Gastrocnemius medialis (tissue), 4 donors: ENCODE results near the gene LHX5. TPM values are rescaled to one million over a fixed set of nuclear protein-coding genes. Genes with fewer than 3 reads are reported as not detected.

Source experiments
- ATAC-seq, 2 donors: fragments of 150-250 bp; one replicate each; pipeline ENCODE4 v1.9.1; 2016
- DNase-seq, 2 donors: peaks; one replicate each; pipeline ENCODE4 v3.0.0-alpha.2; 2019
- H3K27ac ChIP-seq, 4 donors: fragments of 200-600 bp; sonication (generic); 1 replicate in 1 of 4; 2 replicates in 3 of 4; pipeline ENCODE4 v1.5.1; 2016 to 2018; ENCODE audit warnings: mild to moderate bottlenecking in 2 of 4, moderate library complexity in 1 of 4
- H3K27me3 ChIP-seq, 3 donors: fragments of 200-600 bp; sonication (generic) in 2 of 3; 1 replicate in 1 of 3; 2 replicates in 2 of 3; pipeline versions ENCODE4 v1.5.1 to v1.6.0; 2016 to 2019; ENCODE audit warnings: mild to moderate bottlenecking in 1 of 3, moderate library complexity in 1 of 3
- H3K36me3 ChIP-seq, 2 donors: fragments of 200-600 bp; sonication (generic) in 1 of 2; one replicate each; pipeline ENCODE4 v1.5.1; 2017 to 2018
- H3K4me1 ChIP-seq, 2 donors: fragments of 200-600 bp; sonication (generic) in 1 of 2; one replicate each; pipeline ENCODE4 v1.5.1; 2016 to 2017; ENCODE audit warnings: mild to moderate bottlenecking in 2 of 2
- H3K4me3 ChIP-seq, 4 donors: fragments of 200-600 bp; sonication (generic) in 3 of 4; 1 replicate in 1 of 4; 2 replicates in 3 of 4; pipeline ENCODE4 v1.5.1; 2016 to 2019; ENCODE audit warnings: mild to moderate bottlenecking in 2 of 4
- H3K9me3 ChIP-seq, 3 donors: fragments of 200-600 bp; sonication (generic) in 2 of 3; 1 replicate in 1 of 3; 2 replicates in 2 of 3; pipeline ENCODE4 v1.5.1; 2016 to 2019
- CTCF ChIP-seq, 5 experiments: fragments of 450-650 bp in 3 of 5; fragments of 200-600 bp in 2 of 5; sonication (generic) in 2 of 5; IDR thresholded peaks in 4 of 5; conservative IDR thresholded peaks in 1 of 5; 1 replicate in 4 of 5; 2 replicates in 1 of 5; pipeline ENCODE4 v1.5.1; 2016 to 2019; ENCODE audit warnings: antibody characterized with exemption in 5 of 5, mild to moderate bottlenecking in 3 of 5, moderate library complexity in 3 of 5
- POLR2A ChIP-seq, 2 donors: fragments of 450-650 bp; IDR thresholded peaks; one replicate each; pipeline ENCODE4 v1.6.1; 2017; ENCODE audit warnings: antibody characterized with exemption in 2 of 2, mild to moderate bottlenecking in 2 of 2, moderate library complexity in 2 of 2
- in situ Hi-C, 4 donors: fragments of 200-750 bp; cut with MboI; loops; one replicate each; pipeline versions ENCODE4 v1.15.0 to v1.8.0; 2017; ENCODE audit warnings: low sequenced_read_pairs in 4 of 4
- intact Hi-C: fragments of 100-400 bp; cut with DNase I; formaldehyde crosslinking; loops from one replicate; pipeline ENCODE4 v1.15.1; 2023; ENCODE audit warnings: low total_unique reads
- total RNA-seq, 4 donors: library from RNA; depleted of rRNA; stranded (reverse); fragments of >200 nt; gene quantifications; one replicate each; pipeline versions ENCODE4 v1.1.0 to v1.2.3, GENCODE V29; 2016

The LHX5 gene
- total RNA-seq, 4 donors from 2014 or later = not detected

GRCh38 chr12:113486722-113487121 lies 15.1 kb upstream of the LHX5 start:
- TF ChIP-seq POLR2A (IDR thresholded peaks at IDR 0.05) (no peak), CTCF (IDR thresholded peaks at IDR 0.05 in 4 of 5, conservative IDR thresholded peaks at IDR 0.05 in 1 of 5) (no peak)
- Histone ChIP-seq H3K4me1 (no peaks in the 10 kb centered on the region), H3K27ac (no peak overlapping the region), H3K36me3 (no peaks in the 10 kb centered on the region), H3K4me3 (no peak overlapping the region), H3K9me3 (no peaks in the 10 kb centered on the region), H3K27me3 (peaks cover 4 to 23% (median 18%) of the 10 kb centered on the region in 3 donors)
- ATAC-seq = no peak
- intact Hi-C loops = no loop called here
- no peak for DNase-seq
- in situ Hi-C loops = no loop called here

- DNase-seq = no peak
- TF ChIP-seq CTCF (IDR thresholded peaks at IDR 0.05 in 4 of 5, conservative IDR thresholded peaks at IDR 0.05 in 1 of 5) (no peak), POLR2A (IDR thresholded peaks at IDR 0.05) (no peak)
- Histone ChIP-seq H3K27ac (no peak overlapping the region), H3K9me3 (no peaks in the 10 kb centered on the region), H3K27me3 (peaks cover 15 to 33% (median 30%) of the 10 kb centered on the region in 3 donors), H3K4me1 (no peaks in the 10 kb centered on the region), H3K36me3 (no peaks in the 10 kb centered on the region), H3K4me3 (no peak overlapping the region)
- in situ Hi-C loops (no loop called here), intact Hi-C loops (no loop called here)
- ATAC-seq = no peak
Observed at GRCh38 chr12:113485330-113485729, 13.7 kb upstream of the LHX5 start.

GRCh38 chr12:113482334-113482733 lies 10.7 kb upstream of the LHX5 start:
- intact Hi-C loops (no loop called here), in situ Hi-C loops (no loop called here)
- Histone ChIP-seq H3K4me1 (no peaks in the 10 kb centered on the region), H3K27me3 (peaks cover 45 to 51% (median 49%) of the 10 kb centered on the region in 3 donors), H3K36me3 (no peaks in the 10 kb centered on the region), H3K9me3 (no peaks in the 10 kb centered on the region), H3K4me3 (no peak overlapping the region), H3K27ac (no peak overlapping the region)
- DNase-seq (no peak), ATAC-seq (no peak)
- TF ChIP-seq POLR2A (IDR thresholded peaks at IDR 0.05) (no peak), CTCF (IDR thresholded peaks at IDR 0.05 in 4 of 5, conservative IDR thresholded peaks at IDR 0.05 in 1 of 5) (no peak)

- intact Hi-C loops = no loop called here
- in situ Hi-C loops = no loop called here
- Histone ChIP-seq H3K9me3 (no peaks in the 10 kb centered on the region), H3K36me3 (no peaks in the 10 kb centered on the region), H3K4me1 (no peaks in the 10 kb centered on the region), H3K27me3 (peaks cover 59 to 67% (median 61%) of the 10 kb centered on the region in 3 donors), H3K4me3 (no peak overlapping the region), H3K27ac (no peak overlapping the region)
- DNase-seq (no peak), ATAC-seq (no peak)
- TF ChIP-seq CTCF (IDR thresholded peaks at IDR 0.05 in 4 of 5, conservative IDR thresholded peaks at IDR 0.05 in 1 of 5) (no peak), POLR2A (IDR thresholded peaks at IDR 0.05) (no peak)
Observed at GRCh38 chr12:113480336-113480971, 8.8 kb upstream of the LHX5 start.
